ENCODE results near the gene SLC25A21. TPM values are rescaled to one million over a fixed set of nuclear protein-coding genes. Genes with fewer than 3 reads are reported as not detected.

SLC25A21 gene
- total and polyA plus RNA-seq, 9 donors: 0.85 to 3.3 (median 1.1) TPM

DNA sequence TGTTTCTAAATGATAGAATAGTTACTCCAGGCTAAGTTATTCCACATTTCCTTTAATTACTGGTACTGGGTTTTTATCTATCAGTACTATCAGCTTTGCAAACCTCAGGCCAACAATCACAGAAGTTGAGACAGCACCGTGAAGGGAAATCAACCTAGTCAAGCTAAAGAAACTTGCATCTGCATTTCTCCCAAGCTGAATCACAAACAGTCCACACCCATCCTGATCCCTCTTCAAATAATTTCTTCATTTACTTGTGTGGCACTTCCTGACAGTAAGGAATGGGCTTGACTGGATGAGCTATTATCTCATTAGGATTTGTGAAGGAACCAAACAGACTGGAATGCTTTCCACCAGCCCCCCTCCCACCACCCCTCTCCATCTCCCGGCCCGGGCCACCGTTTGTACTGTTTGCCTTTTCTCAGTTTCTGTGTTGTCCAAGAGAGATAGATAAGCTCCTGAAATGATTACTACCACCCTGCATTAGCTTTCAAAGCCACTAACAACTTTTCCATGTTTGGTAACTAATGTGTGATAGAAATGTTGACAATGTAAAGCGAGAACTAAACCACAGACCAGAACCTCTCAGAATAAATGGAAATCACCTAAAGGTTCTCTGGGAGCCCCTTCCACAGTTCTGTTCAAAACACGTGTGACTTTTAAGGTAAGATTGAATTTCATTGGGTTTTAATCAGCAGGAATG, 236.3 kb downstream of the SLC25A21 start:
- no peak for DNase-seq
- Histone ChIP-seq H3K9me3 (replicated peaks; ENCODE audit: control insufficient read depth, low read depth, low read length) (no peaks in the 10 kb centered on the region), H3K27ac (ENCODE audit: low read length) (no peak overlapping the region), H3K36me3 (ENCODE audit: control insufficient read depth, insufficient read depth, low read length) (no peaks in the 10 kb centered on the region), H3K4me3 (ENCODE audit: low read length) (no peak overlapping the region), H3K27me3 (ENCODE audit: control insufficient read depth, insufficient read depth, low read length) (no peaks in the 10 kb centered on the region), H3K4me1 (ENCODE audit: control insufficient read depth, insufficient read depth, low read length) (no peaks in the 10 kb centered on the region)
- WGBS (ENCODE audit: insufficient coverage): no CpG with 5 or more reads among the region's 6 CpGs

DNA sequence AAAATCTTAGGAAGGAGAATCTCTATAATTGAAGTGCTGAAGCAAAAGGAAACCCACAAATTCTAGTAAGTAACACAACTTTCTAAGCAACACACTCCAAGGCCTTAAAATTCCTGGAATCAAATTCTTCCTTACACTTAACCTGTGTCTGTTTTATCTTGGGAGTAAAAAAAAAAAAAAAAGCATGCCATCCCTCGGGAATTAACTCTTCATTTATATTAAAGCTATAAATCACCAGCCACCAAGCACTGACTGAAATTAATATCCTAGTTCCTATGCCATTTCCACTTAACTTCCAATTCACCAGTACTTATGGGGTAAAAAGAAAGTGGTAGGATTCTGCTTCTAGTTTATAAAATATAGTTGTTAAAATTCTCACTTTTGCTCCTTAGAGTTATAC, 238.1 kb downstream of the SLC25A21 start:
- H3K4me3 ChIP-seq (ENCODE audit: low read length): no peak overlapping the region
- no peak overlapping the region for H3K27ac ChIP-seq (ENCODE audit: low read length)
- H3K4me1 ChIP-seq (ENCODE audit: control insufficient read depth, insufficient read depth, low read length): no peaks in the 10 kb centered on the region
- no CpG with 5 or more reads among the region's 1 CpG for WGBS (ENCODE audit: insufficient coverage)
- no peaks in the 10 kb centered on the region for H3K9me3 ChIP-seq (replicated peaks; ENCODE audit: control insufficient read depth, low read depth, low read length)
- H3K36me3 ChIP-seq (ENCODE audit: control insufficient read depth, insufficient read depth, low read length): no peaks in the 10 kb centered on the region
- no peak for DNase-seq
- H3K27me3 ChIP-seq (ENCODE audit: control insufficient read depth, insufficient read depth, low read length): no peaks in the 10 kb centered on the region

DNA sequence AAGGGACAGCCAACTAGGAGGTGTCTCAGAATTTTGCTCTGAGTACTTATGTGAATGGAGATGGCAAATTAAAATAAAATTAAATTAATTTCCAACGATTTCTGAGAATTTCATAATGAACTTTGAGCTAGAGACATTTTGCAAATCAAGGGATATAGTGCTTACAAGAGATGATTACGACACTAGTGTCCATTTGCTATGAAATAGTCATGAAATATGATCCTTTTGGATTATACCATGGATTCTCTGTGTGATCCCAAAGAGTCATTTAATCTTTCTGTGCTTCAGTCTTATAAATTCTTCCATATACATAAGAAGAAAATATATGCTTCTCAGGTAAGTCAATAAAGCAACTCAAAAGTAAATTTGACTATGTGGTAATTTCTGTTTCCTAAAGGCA, 240.6 kb downstream of the SLC25A21 start:
- Histone ChIP-seq H3K36me3 (ENCODE audit: control insufficient read depth, insufficient read depth, low read length) (no peaks in the 10 kb centered on the region), H3K27me3 (ENCODE audit: control insufficient read depth, insufficient read depth, low read length) (no peaks in the 10 kb centered on the region), H3K9me3 (replicated peaks; ENCODE audit: control insufficient read depth, low read depth, low read length) (no peaks in the 10 kb centered on the region), H3K4me1 (ENCODE audit: control insufficient read depth, insufficient read depth, low read length) (no peaks in the 10 kb centered on the region), H3K27ac (ENCODE audit: low read length) (no peak overlapping the region), H3K4me3 (ENCODE audit: low read length) (no peak overlapping the region)
- DNase-seq: no peak
- no CpG with 5 or more reads among the region's 2 CpGs for WGBS (ENCODE audit: insufficient coverage)

DNA sequence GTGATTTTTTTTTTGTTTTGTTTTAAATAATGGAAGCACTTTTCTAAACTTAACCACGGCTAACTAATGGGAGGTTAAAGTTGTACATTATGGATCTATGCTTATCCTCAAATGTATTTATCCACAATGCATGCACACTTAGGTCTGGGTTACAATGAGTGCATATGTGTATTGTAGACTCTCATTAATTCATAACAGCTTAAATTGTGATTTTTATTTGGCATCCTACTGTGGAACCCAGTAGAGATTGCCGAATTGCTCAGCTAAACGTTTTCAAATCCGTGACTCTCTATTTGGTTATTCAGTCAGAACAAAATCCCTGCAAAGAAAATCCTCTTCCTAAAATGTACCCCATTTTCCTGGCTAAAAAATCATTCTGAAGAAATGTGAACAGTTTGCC, 244.0 kb downstream of the SLC25A21 start:
- no CpG with 5 or more reads among the region's 4 CpGs for WGBS (ENCODE audit: insufficient coverage)
- H3K27me3 ChIP-seq (ENCODE audit: control insufficient read depth, insufficient read depth, low read length): no peaks in the 10 kb centered on the region
- no peak for DNase-seq
- H3K36me3 ChIP-seq (ENCODE audit: control insufficient read depth, insufficient read depth, low read length): no peaks in the 10 kb centered on the region
- no peaks in the 10 kb centered on the region for H3K4me1 ChIP-seq (ENCODE audit: control insufficient read depth, insufficient read depth, low read length)
- no peak overlapping the region for H3K27ac ChIP-seq (ENCODE audit: low read length)
- no peak overlapping the region for H3K4me3 ChIP-seq (ENCODE audit: low read length)
- H3K9me3 ChIP-seq (replicated peaks; ENCODE audit: control insufficient read depth, low read depth, low read length): no peaks in the 10 kb centered on the region

DNA sequence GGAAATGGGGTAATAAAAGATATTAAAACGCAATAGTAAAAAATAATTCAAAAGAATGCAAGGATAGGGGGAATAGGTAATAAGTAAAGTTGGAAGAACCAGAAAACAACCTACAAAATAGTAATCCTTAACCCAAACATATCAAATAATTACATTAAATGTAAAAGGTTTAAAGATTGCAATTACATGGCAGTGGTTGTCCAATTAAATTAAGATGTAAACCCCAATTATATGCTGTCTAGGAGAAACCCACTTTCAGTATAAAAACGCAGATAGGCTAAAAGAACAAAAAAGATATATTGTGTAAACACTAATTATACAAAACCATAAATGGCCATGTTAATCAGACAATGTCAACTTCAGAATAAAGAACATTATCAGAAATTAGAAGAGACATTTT, 247.3 kb downstream of the SLC25A21 start:
- DNase-seq: no peak

DNA sequence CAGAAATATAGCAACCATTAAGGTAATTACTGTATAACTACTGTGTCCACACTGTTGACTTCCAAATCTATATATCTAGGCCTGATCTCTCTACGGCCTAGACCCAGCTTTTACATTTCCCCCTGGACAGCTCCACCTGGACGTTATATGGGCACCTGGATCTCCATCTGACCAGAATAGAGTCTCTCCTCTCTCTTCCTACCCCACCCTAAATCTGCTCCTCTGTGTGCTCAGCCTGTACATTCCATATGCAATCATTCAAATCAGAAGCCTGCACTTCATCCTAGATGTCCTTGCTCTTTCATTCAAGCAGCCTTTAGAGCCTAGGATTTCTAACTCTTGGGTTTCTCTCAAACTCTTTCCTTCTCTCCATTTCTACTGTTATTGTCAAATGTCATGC, 255.7 kb downstream of the SLC25A21 start:
- Histone ChIP-seq H3K9me3 (replicated peaks; ENCODE audit: control insufficient read depth, low read depth, low read length) (no peaks in the 10 kb centered on the region), H3K27me3 (ENCODE audit: control insufficient read depth, insufficient read depth, low read length) (no peaks in the 10 kb centered on the region), H3K4me3 (ENCODE audit: low read length) (no peak overlapping the region), H3K4me1 (ENCODE audit: control insufficient read depth, insufficient read depth, low read length) (no peaks in the 10 kb centered on the region), H3K36me3 (ENCODE audit: control insufficient read depth, insufficient read depth, low read length) (no peaks in the 10 kb centered on the region), H3K27ac (ENCODE audit: low read length) (no peak overlapping the region)
- no peak for DNase-seq
- WGBS (ENCODE audit: insufficient coverage): 85% methylated on average over 2 of the region's 2 CpGs

More for the DNA sequence above, 247.3 kb downstream of the SLC25A21 start:
- Histone ChIP-seq H3K27me3 (ENCODE audit: control insufficient read depth, insufficient read depth, low read length) (no peaks in the 10 kb centered on the region), H3K36me3 (ENCODE audit: control insufficient read depth, insufficient read depth, low read length) (no peaks in the 10 kb centered on the region), H3K9me3 (replicated peaks; ENCODE audit: control insufficient read depth, low read depth, low read length) (no peaks in the 10 kb centered on the region), H3K4me3 (ENCODE audit: low read length) (no peak overlapping the region), H3K27ac (ENCODE audit: low read length) (no peak overlapping the region), H3K4me1 (ENCODE audit: control insufficient read depth, insufficient read depth, low read length) (no peaks in the 10 kb centered on the region)
- WGBS (ENCODE audit: insufficient coverage): no CpG with 5 or more reads among the region's 2 CpGs

DNA sequence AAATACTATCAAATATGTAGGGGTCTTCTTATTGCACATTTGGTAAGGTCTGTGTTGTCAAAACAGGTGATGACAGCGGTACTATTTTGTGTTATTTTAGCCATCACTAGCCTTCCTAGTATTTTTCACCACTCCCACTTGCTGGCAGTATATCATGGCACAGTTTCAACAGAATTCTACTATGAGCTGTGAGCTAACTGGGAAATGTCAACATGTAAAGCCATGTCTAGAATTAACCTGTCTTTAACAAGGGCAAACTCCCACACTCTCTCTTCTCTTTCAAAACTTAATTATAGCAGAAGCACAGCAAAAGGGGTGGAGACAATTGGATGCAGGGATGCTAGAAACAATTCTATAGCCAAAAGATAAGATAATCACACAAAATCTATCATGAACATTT, 257.3 kb downstream of the SLC25A21 start:
- H3K27me3 ChIP-seq (ENCODE audit: control insufficient read depth, insufficient read depth, low read length): no peaks in the 10 kb centered on the region
- no peaks in the 10 kb centered on the region for H3K9me3 ChIP-seq (replicated peaks; ENCODE audit: control insufficient read depth, low read depth, low read length)
- H3K4me3 ChIP-seq (ENCODE audit: low read length): no peak overlapping the region
- no CpG with 5 or more reads among the region's 1 CpG for WGBS (ENCODE audit: insufficient coverage)
- peak; percentile 18 for DNase-seq
- no peaks in the 10 kb centered on the region for H3K36me3 ChIP-seq (ENCODE audit: control insufficient read depth, insufficient read depth, low read length)
- H3K27ac ChIP-seq (ENCODE audit: low read length): no peak overlapping the region
- no peaks in the 10 kb centered on the region for H3K4me1 ChIP-seq (ENCODE audit: control insufficient read depth, insufficient read depth, low read length)

DNA sequence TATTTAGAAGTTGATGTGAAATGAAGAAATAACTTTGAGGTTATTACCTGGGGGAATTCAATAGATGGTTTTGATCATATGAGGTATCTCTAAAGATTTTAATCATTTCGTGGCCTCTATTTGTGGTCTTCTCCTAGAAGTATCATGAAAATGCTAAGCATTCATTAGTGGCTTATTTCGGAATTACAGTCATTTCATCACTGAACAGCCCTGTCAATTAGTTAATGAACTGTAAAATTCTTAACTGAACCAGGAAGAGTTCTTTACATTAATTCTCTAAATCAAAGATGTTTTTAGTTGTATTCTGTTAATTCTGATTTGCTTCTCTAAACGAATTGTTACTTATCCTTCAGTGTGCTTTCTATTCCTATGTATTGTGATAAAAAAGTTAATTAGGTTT, 261.8 kb downstream of the SLC25A21 start:
- no peaks in the 10 kb centered on the region for H3K9me3 ChIP-seq (replicated peaks; ENCODE audit: control insufficient read depth, low read depth, low read length)
- no peak for DNase-seq
- no peaks in the 10 kb centered on the region for H3K36me3 ChIP-seq (ENCODE audit: control insufficient read depth, insufficient read depth, low read length)
- no peak overlapping the region for H3K27ac ChIP-seq (ENCODE audit: low read length)
- H3K27me3 ChIP-seq (ENCODE audit: control insufficient read depth, insufficient read depth, low read length): no peaks in the 10 kb centered on the region
- no peak overlapping the region for H3K4me3 ChIP-seq (ENCODE audit: low read length)
- WGBS (ENCODE audit: insufficient coverage): no CpG with 5 or more reads among the region's 3 CpGs
- no peaks in the 10 kb centered on the region for H3K4me1 ChIP-seq (ENCODE audit: control insufficient read depth, insufficient read depth, low read length)

DNA sequence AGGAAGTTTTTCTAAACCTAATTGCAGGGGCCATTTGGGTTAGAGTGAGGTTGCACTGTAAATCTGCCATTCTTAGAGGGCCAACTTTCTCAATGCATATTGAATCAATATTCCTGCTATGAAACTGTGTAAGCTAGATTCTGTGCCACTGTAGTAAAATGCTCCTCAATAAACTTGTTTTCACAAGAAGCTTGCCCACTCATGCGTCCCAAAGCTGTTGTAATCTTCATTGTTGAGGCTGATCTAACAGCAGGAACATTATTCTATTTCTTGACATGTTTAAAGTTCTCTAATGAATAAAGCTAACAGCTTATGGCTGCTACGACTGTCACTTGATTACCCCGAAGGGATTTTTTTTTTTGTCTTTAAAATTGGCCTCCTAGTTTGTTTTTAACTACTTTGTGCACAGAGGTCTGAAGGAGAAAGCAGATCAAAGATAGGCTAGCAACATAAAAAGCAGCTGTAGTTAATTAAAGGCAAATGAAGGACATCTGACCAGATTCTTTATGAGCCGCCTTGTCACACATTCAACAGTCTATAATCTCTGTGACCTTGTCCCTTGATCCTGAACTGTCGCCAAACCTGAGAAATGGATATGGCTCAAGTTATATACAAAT, 267.0 kb downstream of the SLC25A21 start:
- Histone ChIP-seq H3K27me3 (ENCODE audit: control insufficient read depth, insufficient read depth, low read length) (no peaks in the 10 kb centered on the region), H3K4me3 (ENCODE audit: low read length) (no peak overlapping the region), H3K4me1 (ENCODE audit: control insufficient read depth, insufficient read depth, low read length) (no peaks in the 10 kb centered on the region), H3K27ac (ENCODE audit: low read length) (no peak overlapping the region), H3K9me3 (replicated peaks; ENCODE audit: control insufficient read depth, low read depth, low read length) (no peaks in the 10 kb centered on the region), H3K36me3 (ENCODE audit: control insufficient read depth, insufficient read depth, low read length) (no peaks in the 10 kb centered on the region)
- WGBS (ENCODE audit: insufficient coverage): no CpG with 5 or more reads among the region's 5 CpGs
- no peak for DNase-seq

DNA sequence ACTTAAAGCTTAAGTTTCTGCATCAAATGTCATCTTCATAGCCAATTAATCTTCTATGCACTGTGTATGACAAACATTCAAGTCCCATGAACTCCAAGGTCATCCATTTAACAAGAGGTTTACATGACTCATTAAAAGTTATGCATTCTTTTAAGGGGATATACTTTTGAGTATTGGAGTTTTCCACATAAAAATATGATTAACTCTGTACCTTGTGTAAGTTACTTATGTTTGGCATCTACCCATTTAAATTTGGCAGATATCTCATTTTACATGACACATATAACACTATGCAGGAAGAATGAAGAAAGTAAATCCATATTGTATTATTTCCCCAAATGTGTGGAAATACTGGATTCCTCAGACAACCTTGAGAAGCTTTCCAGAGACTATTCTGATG, 270.5 kb downstream of the SLC25A21 start:
- no peaks in the 10 kb centered on the region for H3K27me3 ChIP-seq (ENCODE audit: control insufficient read depth, insufficient read depth, low read length)
- H3K27ac ChIP-seq (ENCODE audit: low read length): no peak overlapping the region
- H3K36me3 ChIP-seq (ENCODE audit: control insufficient read depth, insufficient read depth, low read length): no peaks in the 10 kb centered on the region
- DNase-seq: peak; percentile 29
- H3K4me1 ChIP-seq (ENCODE audit: control insufficient read depth, insufficient read depth, low read length): no peaks in the 10 kb centered on the region
- no peaks in the 10 kb centered on the region for H3K9me3 ChIP-seq (replicated peaks; ENCODE audit: control insufficient read depth, low read depth, low read length)
- H3K4me3 ChIP-seq (ENCODE audit: low read length): no peak overlapping the region

Measured in muscle of leg (tissue), 11 donors.